IMR-90 (cell line): ENCODE data around the gene CDK18.

Source experiments
- CHD1 ChIP-seq: IDR thresholded peaks from 2 replicates; pipeline ENCODE4 v1.6.1; 2012; ENCODE audit warnings: low read depth, low read length, improper control_type of control experiment
- CTCF ChIP-seq: conservative IDR thresholded peaks from 2 replicates; pipeline ENCODE4 v1.5.1; 2012; ENCODE audit warnings: mild to moderate bottlenecking, low read depth, low read length, improper control_type of control experiment
- RCOR1 ChIP-seq: IDR thresholded peaks from 2 replicates; pipeline ENCODE4 v1.6.1; 2012; ENCODE audit warnings: mild to moderate bottlenecking, low read length, improper control_type of control experiment; ENCODE audit not compliant: insufficient replicate concordance

- no peak for TF ChIP-seq CTCF
- no peak for TF ChIP-seq RCOR1
- TF ChIP-seq CHD1, result no peak
These were observed 41.5 kb downstream of the CDK18 start for GRCh38 chr1:205545991-205546390.
